SK-N-SH (cell line): ENCODE measurements around the gene CELF5. TPM values are rescaled to one million over a fixed set of nuclear protein-coding genes. Genes with fewer than 3 reads are reported as not detected.

Source experiments
- CTCF ChIA-PET: fragments of 300-600, 350-600 bp; formaldehyde crosslinking; extraction: SDS; loops from one replicate; lab custom pipeline; 2021; lab: Yijun Ruan, JAX
- POLR2A ChIA-PET: fragments of 350-600 bp; sonication (Branson Sonifier 250); formaldehyde crosslinking; extraction: SDS; loops from one replicate; lab custom pipeline; 2020; ENCODE audit warnings: antibody characterized with exemption, inconsistent platforms; lab: Yijun Ruan, JAX
- DNase-seq: peaks from one replicate; pipeline ENCODE4 v3.0.0; 2012
- H2AFZ ChIP-seq: fragments of 200-600 bp; sonication (generic); 2 replicates; pipeline ENCODE4 v1.8.1; 2016; ENCODE audit warnings: antibody characterized with exemption, mild to moderate bottlenecking, low read depth
- H3F3A ChIP-seq: fragments of 200-600 bp; sonication (generic); replicated peaks from 2 replicates; pipeline ENCODE3; 2016; ENCODE audit warnings: antibody characterized with exemption, mild to moderate bottlenecking; ENCODE audit not compliant: insufficient read depth
- H3K27ac ChIP-seq, 2 experiments: fragments of 200-500 bp in 1 of 2; fragments of 200-600 bp in 1 of 2; sonication (Bioruptor generic) in 1 of 2; sonication (generic), shearing (Covaris generic) in 1 of 2; 2 replicates each; pipeline versions ENCODE4 v1.5.1 to v1.6.1; 2014 to 2016; ENCODE audit warnings: low read depth in 2 of 2, inconsistent platforms in 1 of 2, low read length in 1 of 2, mild to moderate bottlenecking in 1 of 2, mixed read lengths in 1 of 2
- H3K27me3 ChIP-seq: fragments of 200-600 bp; sonication (generic), shearing (Covaris generic); 2 replicates; pipeline ENCODE4 v1.6.1; 2016; ENCODE audit warnings: mixed run types; ENCODE audit not compliant: insufficient read depth
- H3K36me3 ChIP-seq, 2 experiments: fragments of 200-500 bp in 1 of 2; fragments of 200-600 bp in 1 of 2; sonication (Bioruptor generic) in 1 of 2; sonication (generic) in 1 of 2; replicated peaks in 1 of 2; 2 replicates each; pipeline versions ENCODE3 to v1.5.1; 2014 to 2016; ENCODE audit warnings: low read length in 1 of 2, mild to moderate bottlenecking in 1 of 2; ENCODE audit not compliant: insufficient read depth in 2 of 2, control insufficient read depth in 1 of 2
- H3K4me1 ChIP-seq, 2 experiments: fragments of 200-500 bp in 1 of 2; fragments of 200-600 bp in 1 of 2; sonication (Bioruptor generic) in 1 of 2; sonication (generic), shearing (Covaris generic) in 1 of 2; 2 replicates each; pipeline versions ENCODE4 v1.5.1 to v1.6.1; 2014 to 2016; ENCODE audit warnings: low read depth in 1 of 2, low read length in 1 of 2, mixed run types in 1 of 2; ENCODE audit not compliant: insufficient read depth in 2 of 2, control insufficient read depth in 1 of 2
- H3K4me2 ChIP-seq: fragments of 200-600 bp; sonication (generic), shearing (Covaris generic); 2 replicates; pipeline ENCODE4 v1.6.1; 2017; ENCODE audit warnings: mixed run types
- H3K4me3 ChIP-seq, 2 experiments: fragments of 200-500 bp in 1 of 2; fragments of 200-600 bp in 1 of 2; sonication (Bioruptor generic) in 1 of 2; sonication (generic), shearing (Covaris generic) in 1 of 2; 2 replicates each; pipeline versions ENCODE4 v1.5.1 to v1.8.1; 2014 to 2016; ENCODE audit warnings: low read depth in 2 of 2, inconsistent platforms in 1 of 2, low read length in 1 of 2, mild to moderate bottlenecking in 1 of 2, mixed read lengths in 1 of 2, moderate library complexity in 1 of 2
- H3K79me2 ChIP-seq: fragments of 200-600 bp; sonication (generic); 2 replicates; pipeline ENCODE4 v1.8.1; 2017; ENCODE audit warnings: mild to moderate bottlenecking; ENCODE audit not compliant: insufficient read depth
- H3K9ac ChIP-seq: fragments of 200-600 bp; sonication (generic); 2 replicates; pipeline ENCODE4 v1.6.1; 2017; ENCODE audit warnings: mixed run types
- H3K9me2 ChIP-seq: fragments of 200-600 bp; sonication (generic); 2 replicates; pipeline ENCODE4 v1.6.1; 2017; ENCODE audit warnings: mixed run types
- H3K9me3 ChIP-seq: fragments of 200-600 bp; sonication (generic); 2 replicates; pipeline ENCODE4 v1.6.1; 2017; ENCODE audit warnings: mixed run types, mild to moderate bottlenecking, moderate library complexity
- H4K20me1 ChIP-seq: fragments of 200-600 bp; sonication (generic); 2 replicates; pipeline ENCODE4 v1.6.1; 2017; ENCODE audit warnings: mild to moderate bottlenecking, mixed run types; ENCODE audit not compliant: insufficient read depth
- CHD2 ChIP-seq: fragments of 150-350 bp; IDR thresholded peaks from 2 replicates; pipeline ENCODE4 v1.6.1; 2018; ENCODE audit warnings: low read length; ENCODE audit not compliant: partially characterized antibody
- EP300 ChIP-seq, 2 experiments: IDR thresholded peaks; 2 replicates each; pipeline versions ENCODE4 v1.4.0 to v1.6.1; 2012; ENCODE audit warnings: borderline replicate concordance in 1 of 2, low read depth in 1 of 2, low read length in 1 of 2
- FOSL2 ChIP-seq: IDR thresholded peaks from 2 replicates; pipeline ENCODE4 v1.4.0; 2012; ENCODE audit warnings: low read depth, mild to moderate bottlenecking, moderate library complexity, borderline replicate concordance
- FOXM1 ChIP-seq: IDR thresholded peaks from 2 replicates; pipeline ENCODE4 v1.4.0; 2012; ENCODE audit warnings: low read depth, mild to moderate bottlenecking
- MEF2A ChIP-seq: IDR thresholded peaks from 2 replicates; pipeline ENCODE4 v1.4.0; 2012; ENCODE audit warnings: low read depth, borderline replicate concordance
- MXI1 ChIP-seq: IDR thresholded peaks from 2 replicates; pipeline ENCODE4 v1.6.1; 2012; ENCODE audit warnings: mild to moderate bottlenecking, low read depth, low read length, improper control_type of control experiment
- NFIC ChIP-seq: IDR thresholded peaks from 2 replicates; pipeline ENCODE4 v1.4.0; 2012; ENCODE audit warnings: borderline replicate concordance
- NRF1 ChIP-seq: IDR thresholded peaks from 2 replicates; pipeline ENCODE4 v1.6.1; 2012; ENCODE audit warnings: low read depth, mild to moderate bottlenecking, low read length
- RCOR1 ChIP-seq: fragments of 150-350 bp; IDR thresholded peaks from 2 replicates; pipeline ENCODE4 v1.6.1; 2017; ENCODE audit warnings: antibody characterized with exemption, low read length
- RFX5 ChIP-seq: IDR thresholded peaks from 2 replicates; pipeline ENCODE4 v1.6.1; 2012; ENCODE audit warnings: mild to moderate bottlenecking, improper control_type of control experiment, low read length
- RXRA ChIP-seq: IDR thresholded peaks from 2 replicates; pipeline ENCODE4 v1.4.0; 2012; ENCODE audit warnings: low read depth, mild to moderate bottlenecking, borderline replicate concordance
- SMC3 ChIP-seq: IDR thresholded peaks from 2 replicates; pipeline ENCODE4 v1.6.1; 2012; ENCODE audit warnings: low read depth, low read length, improper control_type of control experiment
- TAF1 ChIP-seq: IDR thresholded peaks from 2 replicates; pipeline ENCODE4 v1.6.1; 2012; ENCODE audit warnings: low read depth, mild to moderate bottlenecking, low read length, moderate library complexity, borderline replicate concordance
- USF2 ChIP-seq: fragments of 150-350 bp; IDR thresholded peaks from 2 replicates; pipeline ENCODE4 v1.6.1; 2017; ENCODE audit warnings: antibody characterized with exemption, low read length, low read depth, borderline replicate concordance
- WGBS: methylation state at CpG from one replicate; pipeline ENCODE4 v1.1.6; 2017; ENCODE audit warnings: low lambda C conversion rate; 5-methylcytosine and 5-hydroxymethylcytosine counted together
- polyA plus RNA-seq, 3 experiments: library from polyadenylated mRNA; depleted of rRNA; stranded (reverse); fragments of >200 nt; gene quantifications; 2 replicates each; pipeline ENCODE4 v1.2.3, GENCODE V29; 2012
- TF ChIP-seq, protein P1 (sequence below): IDR thresholded peaks from 2 replicates; pipeline ENCODE4 v1.6.1; 2012; ENCODE audit warnings: mild to moderate bottlenecking, low read depth, low read length, moderate library complexity

Gene CELF5
- polyA plus RNA-seq, 1 of the 3 experiments (the other 2 are of a cell fraction): 0.33 TPM

DNA sequence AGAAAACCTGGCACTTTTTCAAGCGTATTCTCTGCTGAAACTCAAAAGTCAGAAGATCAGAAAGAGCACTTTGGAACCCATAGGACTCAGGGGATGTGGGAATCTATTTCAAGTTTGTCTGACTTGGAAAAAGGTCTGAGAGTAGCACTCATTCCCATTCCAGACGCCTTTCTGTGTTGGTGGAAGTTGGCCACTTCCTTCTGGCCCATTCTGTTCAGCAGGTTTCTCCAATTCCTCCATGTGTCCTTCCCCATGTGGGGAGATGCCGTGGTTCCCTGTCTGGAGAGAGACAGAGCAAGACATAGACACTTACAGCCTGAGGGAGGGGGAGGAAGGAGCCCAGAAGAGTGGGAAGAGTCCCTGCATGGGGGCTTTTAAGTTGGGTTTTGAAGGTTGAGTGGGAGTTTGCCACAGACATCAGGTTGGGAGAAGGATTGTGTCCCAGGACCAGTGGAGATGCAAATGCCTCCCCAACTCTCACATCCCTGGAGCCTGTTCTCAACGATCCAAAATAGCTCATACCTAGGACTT lies 48.0 kb downstream of the CELF5 start:
- DNase-seq: no peak
- Histone ChIP-seq H3K79me2 (no peaks in the 10 kb centered on the region), H2AFZ (no peak overlapping the region)
- no peak for TF ChIP-seq MXI1
- no peak for TF ChIP-seq NFIC
- no peak for TF ChIP-seq SMC3
- TF ChIP-seq USF2: no peak
- TF ChIP-seq, all 33 proteins: peak for 0
- no peaks in the 10 kb centered on the region for H3K9me2 ChIP-seq
- POLR2A ChIA-PET: no interaction called here
- no peak overlapping the region for H3K9ac ChIP-seq
- no peak overlapping the region for H3K4me3 ChIP-seq
- H3F3A ChIP-seq: peaks cover 3% of the 10 kb centered on the region
- peaks cover 0 to 7% of the 10 kb centered on the region in 2 experiments; a peak in 2 of 4 replicates for H3K4me1 ChIP-seq
- no peaks in the 10 kb centered on the region for H4K20me1 ChIP-seq
- 64% methylated on average over 4 of the region's 4 CpGs for WGBS
- peaks cover 5% of the 10 kb centered on the region; the same call in 1 of the 2 replicates for H3K27me3 ChIP-seq
- no peaks in the 10 kb centered on the region for H3K9me3 ChIP-seq
- H3K27ac ChIP-seq: no peak overlapping the region
- H3K4me2 ChIP-seq: no peak overlapping the region
- no peaks in the 10 kb centered on the region for H3K36me3 ChIP-seq
- CTCF ChIA-PET: interaction anchor here (0.7 to 1.1 kb wide), 3 partner anchors 16 to 61 kb away, joined by 3 read pairs; no protein-coding TSS in a partner anchor

GRCh38 chr19:3272952-3273351 lies 48.5 kb downstream of the CELF5 start:
- peaks cover 5% of the 10 kb centered on the region; the same call in 1 of the 2 replicates for H3K27me3 ChIP-seq
- no peaks in the 10 kb centered on the region for H4K20me1 ChIP-seq
- no peaks in the 10 kb centered on the region for H3K79me2 ChIP-seq
- H3K4me2 ChIP-seq: no peak overlapping the region
- H3F3A ChIP-seq: peaks cover 3% of the 10 kb centered on the region
- H2AFZ ChIP-seq: no peak overlapping the region
- no peak overlapping the region for H3K4me3 ChIP-seq
- CTCF ChIA-PET: interaction anchor here (0.7 kb wide), 3 partner anchors 15 to 36 kb away, joined by 3 read pairs; no protein-coding TSS in a partner anchor
- H3K9me2 ChIP-seq: no peaks in the 10 kb centered on the region
- H3K4me1 ChIP-seq: peaks cover 0 to 7% of the 10 kb centered on the region in 2 experiments; a peak in 2 of 4 replicates
- no peak overlapping the region for H3K27ac ChIP-seq
- POLR2A ChIA-PET: no interaction called here
- H3K9me3 ChIP-seq: no peaks in the 10 kb centered on the region
- no peak overlapping the region for H3K9ac ChIP-seq
- no peaks in the 10 kb centered on the region for H3K36me3 ChIP-seq
- 57% methylated on average over 1 of the region's 3 CpGs for WGBS
- no peak for TF ChIP-seq RCOR1
- no peak for TF ChIP-seq NRF1
- TF ChIP-seq EP300 (IDR thresholded peaks at IDR 0.05; ENCODE audit: borderline replicate concordance in 1 of 2, low read depth in 1 of 2, low read length in 1 of 2): no peak
- no peak for TF ChIP-seq RXRA
- no peak for DNase-seq

- H3K4me3 ChIP-seq: no peak overlapping the region
- H3K27me3 ChIP-seq: peaks cover 5% of the 10 kb centered on the region; the same call in 1 of the 2 replicates
- POLR2A ChIA-PET: no interaction called here
- H3F3A ChIP-seq: peaks cover 3% of the 10 kb centered on the region
- H3K9me3 ChIP-seq: no peaks in the 10 kb centered on the region
- no peaks in the 10 kb centered on the region for H3K79me2 ChIP-seq
- H3K36me3 ChIP-seq: no peaks in the 10 kb centered on the region
- CTCF ChIA-PET: interaction anchor here (0.8 to 2.8 kb wide), 5 partner anchors 13 to 226 kb away, joined by 3 to 12 read pairs (median 3); partner anchors contain the start of genes CELF5 and DOHH
- no peak overlapping the region for H2AFZ ChIP-seq
- no peak overlapping the region for H3K9ac ChIP-seq
- H3K4me1 ChIP-seq: peaks cover 0 to 7% of the 10 kb centered on the region in 2 experiments; a peak in 2 of 4 replicates
- H3K9me2 ChIP-seq: no peaks in the 10 kb centered on the region
- DNase-seq: no peak
- WGBS: 94% methylated on average over 3 of the region's 9 CpGs
- no peaks in the 10 kb centered on the region for H4K20me1 ChIP-seq
- H3K4me2 ChIP-seq: no peak overlapping the region
- H3K27ac ChIP-seq: no peak overlapping the region
- TF ChIP-seq SMC3: no peak
- no peak for TF ChIP-seq FOSL2
- TF ChIP-seq, protein P1, sequence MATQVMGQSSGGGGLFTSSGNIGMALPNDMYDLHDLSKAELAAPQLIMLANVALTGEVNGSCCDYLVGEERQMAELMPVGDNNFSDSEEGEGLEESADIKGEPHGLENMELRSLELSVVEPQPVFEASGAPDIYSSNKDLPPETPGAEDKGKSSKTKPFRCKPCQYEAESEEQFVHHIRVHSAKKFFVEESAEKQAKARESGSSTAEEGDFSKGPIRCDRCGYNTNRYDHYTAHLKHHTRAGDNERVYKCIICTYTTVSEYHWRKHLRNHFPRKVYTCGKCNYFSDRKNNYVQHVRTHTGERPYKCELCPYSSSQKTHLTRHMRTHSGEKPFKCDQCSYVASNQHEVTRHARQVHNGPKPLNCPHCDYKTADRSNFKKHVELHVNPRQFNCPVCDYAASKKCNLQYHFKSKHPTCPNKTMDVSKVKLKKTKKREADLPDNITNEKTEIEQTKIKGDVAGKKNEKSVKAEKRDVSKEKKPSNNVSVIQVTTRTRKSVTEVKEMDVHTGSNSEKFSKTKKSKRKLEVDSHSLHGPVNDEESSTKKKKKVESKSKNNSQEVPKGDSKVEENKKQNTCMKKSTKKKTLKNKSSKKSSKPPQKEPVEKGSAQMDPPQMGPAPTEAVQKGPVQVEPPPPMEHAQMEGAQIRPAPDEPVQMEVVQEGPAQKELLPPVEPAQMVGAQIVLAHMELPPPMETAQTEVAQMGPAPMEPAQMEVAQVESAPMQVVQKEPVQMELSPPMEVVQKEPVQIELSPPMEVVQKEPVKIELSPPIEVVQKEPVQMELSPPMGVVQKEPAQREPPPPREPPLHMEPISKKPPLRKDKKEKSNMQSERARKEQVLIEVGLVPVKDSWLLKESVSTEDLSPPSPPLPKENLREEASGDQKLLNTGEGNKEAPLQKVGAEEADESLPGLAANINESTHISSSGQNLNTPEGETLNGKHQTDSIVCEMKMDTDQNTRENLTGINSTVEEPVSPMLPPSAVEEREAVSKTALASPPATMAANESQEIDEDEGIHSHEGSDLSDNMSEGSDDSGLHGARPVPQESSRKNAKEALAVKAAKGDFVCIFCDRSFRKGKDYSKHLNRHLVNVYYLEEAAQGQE: no peak
- TF ChIP-seq TAF1: no peak
- no peak for TF ChIP-seq FOXM1
- TF ChIP-seq RFX5: no peak
- TF ChIP-seq CHD2: no peak
- TF ChIP-seq MEF2A: no peak
- TF ChIP-seq RXRA: no peak
Observed at GRCh38 chr19:3274245-3274941, 49.9 kb downstream of the CELF5 start.
